HCT116 (cell line): ENCODE measurements around the gene SLC10A6. TPM values are rescaled to one million over a fixed set of nuclear protein-coding genes. Genes with fewer than 3 reads are reported as not detected.

Experiments used
- ATAC-seq: fragments of 200-7000 bp; cut with Tn5 transposase; 2 replicates; pipeline ENCODE4 v1.9.1; 2020; ENCODE audit warnings: mild to moderate bottlenecking, moderate library complexity
- BruUV-seq: library from RNA; stranded (reverse); fragments of 400-500 nt; replicated peaks from 2 replicates; lab custom pipeline; 2021; lab: Mats Ljungman, UMichigan
- CTCF ChIA-PET: fragments of 300-600 bp; sonication (Branson Sonifier 250); formaldehyde crosslinking; loops from one replicate; lab custom pipeline; 2021; ENCODE audit warnings: antibody characterized with exemption; lab: Charles Lee
- POLR2A ChIA-PET: fragments of 300-600, 350-600 bp; sonication (Branson Sonifier 250); formaldehyde crosslinking; loops from one replicate; lab custom pipeline; 2021; ENCODE audit warnings: antibody characterized with exemption; lab: Charles Lee
- RAD21 ChIA-PET, 2 experiments: fragments of 300-600 bp; sonication (Branson Sonifier 250); formaldehyde crosslinking; loops; one replicate each; lab custom pipeline; 2023; ENCODE audit warnings: low total read pairs in 2 of 2; ENCODE audit not compliant: uncharacterized antibody in 2 of 2, unreplicated experiment in 2 of 2, low non-redundant PET in 1 of 2; lab: Charles Lee
- DNase-seq: peaks from one replicate; pipeline ENCODE4 v3.0.0-alpha.2; 2010; ENCODE audit warnings: low read depth, low spot score
- H2AFZ ChIP-seq: fragments of 200-600 bp; shearing (Covaris generic), sonication (generic); 2 replicates; pipeline ENCODE4 v1.6.1; 2017; ENCODE audit warnings: low read depth, mixed run types, mixed read lengths, antibody characterized with exemption, low read length; ENCODE audit not compliant: poor library complexity, severe bottlenecking
- H3K27ac ChIP-seq: 2 replicates; pipeline ENCODE4 v1.5.1; 2012; ENCODE audit warnings: low read depth, low read length
- H3K27me3 ChIP-seq: fragments of 200-600 bp; sonication (generic); 2 replicates; pipeline ENCODE4 v1.6.1; 2016; ENCODE audit warnings: mixed run types, low read length, mixed read lengths; ENCODE audit not compliant: insufficient read depth
- H3K36me3 ChIP-seq, 2 experiments: fragments of 200-500 bp in 1 of 2; fragments of 200-600 bp in 1 of 2; sonication (Bioruptor generic) in 1 of 2; sonication (generic) in 1 of 2; 2 replicates each; pipeline versions ENCODE4 v1.5.1 to v1.6.1; 2014 to 2016; ENCODE audit warnings: low read length in 2 of 2, inconsistent platforms in 1 of 2, mixed read lengths in 1 of 2, mixed run types in 1 of 2; ENCODE audit not compliant: insufficient read depth in 2 of 2, control insufficient read depth in 1 of 2
- H3K4me1 ChIP-seq, 2 experiments: fragments of 200-600 bp in 1 of 2; sonication (generic) in 1 of 2; 2 replicates each; pipeline versions ENCODE4 v1.5.1 to v1.6.1; 2012 to 2017; ENCODE audit warnings: low read length in 2 of 2, inconsistent platforms in 1 of 2, mild to moderate bottlenecking in 1 of 2, mixed read lengths in 1 of 2, mixed run types in 1 of 2, moderate library complexity in 1 of 2; ENCODE audit not compliant: insufficient read depth in 2 of 2, control insufficient read depth in 1 of 2
- H3K4me2 ChIP-seq: fragments of 200-600 bp; sonication (generic); 2 replicates; pipeline ENCODE4 v1.6.1; 2017; ENCODE audit warnings: mixed run types, low read length, mixed read lengths
- H3K4me3 ChIP-seq, 2 experiments: fragments of 200-600 bp in 1 of 2; sonication (generic) in 1 of 2; replicated peaks in 1 of 2; 2 replicates each; pipeline ENCODE4 v1.5.1; 2011 to 2016; ENCODE audit warnings: low read length in 2 of 2, control low read depth in 1 of 2, low read depth in 1 of 2, mild to moderate bottlenecking in 1 of 2, mixed read lengths in 1 of 2, mixed run types in 1 of 2
- H3K79me2 ChIP-seq: fragments of 200-600 bp; sonication (generic); 2 replicates; pipeline ENCODE4 v1.6.1; 2017; ENCODE audit warnings: mild to moderate bottlenecking, mixed run types, low read length, moderate library complexity, mixed read lengths; ENCODE audit not compliant: insufficient read depth
- H3K9ac ChIP-seq: fragments of 200-600 bp; sonication (generic); 2 replicates; pipeline ENCODE4 v1.6.1; 2016; ENCODE audit warnings: low read length, mixed read lengths
- H3K9me2 ChIP-seq: fragments of 200-600 bp; sonication (generic), shearing (Covaris generic); 2 replicates; pipeline ENCODE4 v1.6.1; 2017; ENCODE audit warnings: mixed run types, mild to moderate bottlenecking, moderate library complexity; ENCODE audit not compliant: insufficient read depth
- H3K9me3 ChIP-seq, 2 experiments: fragments of 200-500 bp in 1 of 2; fragments of 200-600 bp in 1 of 2; sonication (Bioruptor generic) in 1 of 2; sonication (generic) in 1 of 2; 2 replicates each; pipeline ENCODE4 v1.6.1; 2014 to 2017; ENCODE audit warnings: low read length in 2 of 2, mixed read lengths in 2 of 2, inconsistent platforms in 1 of 2, low read depth in 1 of 2, mild to moderate bottlenecking in 1 of 2, mixed run types in 1 of 2, moderate library complexity in 1 of 2; ENCODE audit not compliant: control insufficient read depth in 1 of 2, insufficient read depth in 1 of 2
- H4K20me1 ChIP-seq: fragments of 200-600 bp; sonication (generic), shearing (Covaris generic); 2 replicates; pipeline ENCODE4 v1.6.1; 2017; ENCODE audit warnings: mixed run types, mild to moderate bottlenecking, moderate library complexity; ENCODE audit not compliant: insufficient read depth
- EGR1 ChIP-seq: IDR thresholded peaks from 2 replicates; pipeline ENCODE4 v1.6.1; 2012; ENCODE audit warnings: low read depth
- ELF1 ChIP-seq: IDR thresholded peaks from 2 replicates; pipeline ENCODE4 v1.6.1; 2012; ENCODE audit warnings: low read depth, borderline replicate concordance
- POLR2A ChIP-seq: IDR thresholded peaks from 2 replicates; pipeline ENCODE4 v1.7.0; 2011; ENCODE audit warnings: borderline replicate concordance; ENCODE audit not compliant: insufficient read depth, insufficient read length; ENCODE audit errors: extremely low read depth
- POLR2AphosphoS5 ChIP-seq: IDR thresholded peaks from 2 replicates; pipeline ENCODE4 v1.6.1; 2011; ENCODE audit warnings: mild to moderate bottlenecking, low read depth, low read length, moderate library complexity
- SIN3A ChIP-seq: IDR thresholded peaks from 2 replicates; pipeline ENCODE4 v1.6.1; 2012; ENCODE audit warnings: low read depth
- SP1 ChIP-seq: IDR thresholded peaks from 2 replicates; pipeline ENCODE4 v1.6.1; 2012; ENCODE audit warnings: low read depth
- SRF ChIP-seq: IDR thresholded peaks from 2 replicates; pipeline ENCODE4 v1.6.1; 2012; ENCODE audit warnings: low read depth
- TCF7L2 ChIP-seq: IDR thresholded peaks from 2 replicates; pipeline ENCODE4 v1.7.0; 2011; ENCODE audit warnings: borderline replicate concordance, inconsistent platforms; ENCODE audit not compliant: insufficient read depth, insufficient read length; ENCODE audit errors: extremely low read depth
- intact Hi-C: fragments of 100-400 bp; cut with micrococcal nuclease; formaldehyde crosslinking; loops from 2 replicates; pipeline ENCODE4 v1.10.0; 2022
- total RNA-seq: library from RNA; stranded (reverse); gene quantifications from one replicate; pipeline ENCODE4 v1.2.1, GENCODE V29; 2021; ENCODE audit not compliant: unreplicated experiment
- TF ChIP-seq, protein P1 (sequence below), 3 experiments: fragments of 200-600 bp in 1 of 3; sonication (generic) in 1 of 3; IDR thresholded peaks in 2 of 3; conservative IDR thresholded peaks in 1 of 3; 2 replicates each; pipeline ENCODE4 v1.5.1; 2012 to 2017; ENCODE audit warnings: low read depth in 2 of 3, low read length in 2 of 3, antibody characterized with exemption in 1 of 3, borderline replicate concordance in 1 of 3, control low read depth in 1 of 3, mild to moderate bottlenecking in 1 of 3, mixed read lengths in 1 of 3, mixed run types in 1 of 3, moderate library complexity in 1 of 3; ENCODE audit not compliant: insufficient read depth in 1 of 3
- TF ChIP-seq, protein P2 (sequence below): IDR thresholded peaks from 2 replicates; pipeline ENCODE4 v1.6.1; 2012
- TF ChIP-seq, protein P3 (sequence below): IDR thresholded peaks from 2 replicates; pipeline ENCODE4 v1.6.1; 2012

The SLC10A6 gene
- total RNA-seq, 1 experiment from 2014 or later: not detected

DNA sequence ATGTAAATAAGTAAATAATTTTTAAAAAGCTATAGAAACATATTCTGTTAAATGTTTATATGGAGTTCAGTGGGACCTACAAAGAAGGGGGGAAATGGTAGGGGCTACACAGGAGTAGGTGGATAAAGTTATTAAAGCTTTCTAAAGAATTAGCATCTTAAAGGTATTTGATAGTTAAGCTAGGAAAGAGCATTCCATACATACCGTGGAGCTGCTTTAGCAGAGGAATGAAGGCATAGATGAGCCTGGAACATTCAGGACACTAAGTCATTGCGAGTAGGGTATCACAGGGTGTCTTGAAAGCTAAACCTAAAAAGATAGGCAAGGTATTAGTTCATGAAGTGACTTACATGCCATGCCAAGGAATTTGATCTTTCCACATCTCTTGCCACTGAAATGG is 60.4 kb downstream of the SLC10A6 start:
- no TSS peak for BruUV-seq
- ATAC-seq (no peak), DNase-seq (no peak)
- Histone ChIP-seq H3K9me2 (no peaks in the 10 kb centered on the region), H3K4me3 (no peak overlapping the region), H4K20me1 (no peaks in the 10 kb centered on the region), H2AFZ (no peak overlapping the region), H3K4me2 (no peak overlapping the region), H3K9me3 (no peaks in the 10 kb centered on the region), H3K9ac (no peak overlapping the region), H3K4me1 (no peaks in the 10 kb centered on the region), H3K79me2 (no peaks in the 10 kb centered on the region), H3K36me3 (no peaks in the 10 kb centered on the region), H3K27me3 (no peaks in the 10 kb centered on the region), H3K27ac (no peak overlapping the region)
- ChIA-PET CTCF (no interaction called here), RAD21 (no interaction called here), POLR2A (no interaction called here)
- intact Hi-C loops: no loop called here
- TF ChIP-seq POLR2AphosphoS5 (no peak), SRF (no peak), SIN3A (no peak), POLR2A (no peak), SP1 (no peak), ELF1 (no peak)
- TF ChIP-seq, protein P1, sequence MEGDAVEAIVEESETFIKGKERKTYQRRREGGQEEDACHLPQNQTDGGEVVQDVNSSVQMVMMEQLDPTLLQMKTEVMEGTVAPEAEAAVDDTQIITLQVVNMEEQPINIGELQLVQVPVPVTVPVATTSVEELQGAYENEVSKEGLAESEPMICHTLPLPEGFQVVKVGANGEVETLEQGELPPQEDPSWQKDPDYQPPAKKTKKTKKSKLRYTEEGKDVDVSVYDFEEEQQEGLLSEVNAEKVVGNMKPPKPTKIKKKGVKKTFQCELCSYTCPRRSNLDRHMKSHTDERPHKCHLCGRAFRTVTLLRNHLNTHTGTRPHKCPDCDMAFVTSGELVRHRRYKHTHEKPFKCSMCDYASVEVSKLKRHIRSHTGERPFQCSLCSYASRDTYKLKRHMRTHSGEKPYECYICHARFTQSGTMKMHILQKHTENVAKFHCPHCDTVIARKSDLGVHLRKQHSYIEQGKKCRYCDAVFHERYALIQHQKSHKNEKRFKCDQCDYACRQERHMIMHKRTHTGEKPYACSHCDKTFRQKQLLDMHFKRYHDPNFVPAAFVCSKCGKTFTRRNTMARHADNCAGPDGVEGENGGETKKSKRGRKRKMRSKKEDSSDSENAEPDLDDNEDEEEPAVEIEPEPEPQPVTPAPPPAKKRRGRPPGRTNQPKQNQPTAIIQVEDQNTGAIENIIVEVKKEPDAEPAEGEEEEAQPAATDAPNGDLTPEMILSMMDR (IDR thresholded peaks at IDR 0.05 in 2 of 3, conservative IDR thresholded peaks at IDR 0.05 in 1 of 3; ENCODE audit: borderline replicate concordance in 1 of 3, insufficient read depth in 1 of 3, low read depth in 2 of 3, low read length in 2 of 3): no peak
- TF ChIP-seq, protein P2, sequence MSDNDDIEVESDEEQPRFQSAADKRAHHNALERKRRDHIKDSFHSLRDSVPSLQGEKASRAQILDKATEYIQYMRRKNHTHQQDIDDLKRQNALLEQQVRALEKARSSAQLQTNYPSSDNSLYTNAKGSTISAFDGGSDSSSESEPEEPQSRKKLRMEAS: no peak
- TF ChIP-seq, protein P3, sequence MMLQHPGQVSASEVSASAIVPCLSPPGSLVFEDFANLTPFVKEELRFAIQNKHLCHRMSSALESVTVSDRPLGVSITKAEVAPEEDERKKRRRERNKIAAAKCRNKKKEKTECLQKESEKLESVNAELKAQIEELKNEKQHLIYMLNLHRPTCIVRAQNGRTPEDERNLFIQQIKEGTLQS: no peak

DNA sequence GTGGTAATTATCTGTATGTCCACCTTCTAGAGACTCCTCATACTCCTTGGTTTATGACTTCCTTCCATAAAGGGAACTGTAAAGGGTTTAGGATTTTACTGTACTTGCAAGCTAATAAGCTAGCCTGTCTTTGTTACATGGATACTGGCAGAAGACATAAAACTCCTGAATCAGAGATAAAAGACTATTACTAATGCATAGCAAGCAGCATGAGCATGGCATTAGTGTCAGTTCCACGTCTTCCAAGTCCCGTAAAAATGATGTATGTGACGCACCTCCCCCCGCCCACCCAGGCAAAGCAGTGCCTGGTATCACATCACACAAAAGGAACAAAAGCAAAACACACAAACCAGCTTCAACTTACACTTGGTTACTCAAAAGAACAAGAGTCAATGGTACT is 71.0 kb downstream of the SLC10A6 start:
- ATAC-seq (no peak), DNase-seq (no peak)
- Histone ChIP-seq H3K36me3 (no peaks in the 10 kb centered on the region), H2AFZ (no peak overlapping the region), H3K27me3 (no peaks in the 10 kb centered on the region), H3K4me2 (no peak overlapping the region), H3K9ac (no peak overlapping the region), H3K27ac (no peak overlapping the region), H3K79me2 (no peaks in the 10 kb centered on the region), H3K4me3 (no peak overlapping the region), H3K9me3 (no peaks in the 10 kb centered on the region), H4K20me1 (no peaks in the 10 kb centered on the region), H3K9me2 (no peaks in the 10 kb centered on the region), H3K4me1 (no peaks in the 10 kb centered on the region)
- intact Hi-C loops: no loop called here
- TF ChIP-seq TCF7L2: no peak
- TF ChIP-seq SP1: no peak
- no peak for TF ChIP-seq EGR1
- ChIA-PET POLR2A (no interaction called here), RAD21 (no interaction called here), CTCF (no interaction called here)
- BruUV-seq: no TSS peak
